HepG2 (cell line): Measurements from ENCODE around the gene UGT2B15. TPM values are rescaled to one million over a fixed set of nuclear protein-coding genes. Genes with fewer than 3 reads are reported as not detected.

Experiments used
- AHR ChIP-seq: IDR thresholded peaks from 2 replicates; pipeline ENCODE4 v1.6.1; 2018; ENCODE audit warnings: missing genetic modification reagents, missing compliant biosample characterization
- BCL6 ChIP-seq: IDR thresholded peaks from 2 replicates; pipeline ENCODE4 v1.6.1; 2016; ENCODE audit warnings: missing genetic modification reagents, missing compliant biosample characterization
- ELF3 ChIP-seq: IDR thresholded peaks from 2 replicates; pipeline ENCODE4 v1.6.1; 2016; ENCODE audit warnings: missing genetic modification reagents, missing compliant biosample characterization
- HHEX ChIP-seq: IDR thresholded peaks from 2 replicates; pipeline ENCODE4 v1.6.1; 2016; ENCODE audit warnings: control low read depth
- MEF2D ChIP-seq: sonication (generic); formaldehyde crosslinking; IDR thresholded peaks from 2 replicates; pipeline ENCODE4 v1.5.1; 2020; ENCODE audit warnings: mild to moderate bottlenecking, missing genetic modification reagents
- NCOA2 ChIP-seq: sonication (generic); formaldehyde crosslinking; IDR thresholded peaks from 2 replicates; pipeline ENCODE4 v1.8.0; 2022; ENCODE audit warnings: inconsistent platforms
- NFATC3 ChIP-seq: sonication (generic); formaldehyde crosslinking; IDR thresholded peaks from 2 replicates; pipeline ENCODE4 v1.5.1; 2020; ENCODE audit warnings: mild to moderate bottlenecking, missing genetic modification reagents
- POLR2A ChIP-seq, 2 experiments: IDR thresholded peaks; 2 replicates each; pipeline ENCODE4 v1.6.1; 2011; ENCODE audit warnings: low read depth in 2 of 2, low read length in 2 of 2, mild to moderate bottlenecking in 1 of 2, moderate library complexity in 1 of 2; ENCODE audit not compliant: insufficient read depth in 1 of 2
- RARG ChIP-seq: sonication (generic); formaldehyde crosslinking; IDR thresholded peaks from 2 replicates; pipeline ENCODE4 v1.4.0; 2020; ENCODE audit warnings: low read depth, mild to moderate bottlenecking, missing genetic modification reagents
- REPIN1 ChIP-seq: sonication (generic); formaldehyde crosslinking; IDR thresholded peaks from 2 replicates; pipeline ENCODE4 v1.8.0; 2022; ENCODE audit warnings: missing genetic modification reagents, low read depth, mild to moderate bottlenecking, borderline replicate concordance
- SOX13 ChIP-seq, 3 experiments: fragments of 450-650 bp in 1 of 3; sonication (generic) in 1 of 3; formaldehyde crosslinking in 1 of 3; IDR thresholded peaks in 2 of 3; conservative IDR thresholded peaks in 1 of 3; 2 replicates each; pipeline versions ENCODE4 v1.5.0 to v1.6.1; 2016 to 2020; ENCODE audit warnings: antibody characterized with exemption in 1 of 3, mild to moderate bottlenecking in 1 of 3, missing compliant biosample characterization in 1 of 3, missing genetic modification reagents in 1 of 3, moderate library complexity in 1 of 3
- TCF7 ChIP-seq: sonication (generic); IDR thresholded peaks from 2 replicates; pipeline ENCODE4 v1.6.1; 2016; ENCODE audit warnings: antibody characterized with exemption, low read depth
- TEAD3 ChIP-seq: optimal IDR thresholded peaks from 2 replicates; pipeline ENCODE3; 2016; ENCODE audit warnings: borderline replicate concordance
- ZFP82 ChIP-seq: sonication (generic); formaldehyde crosslinking; IDR thresholded peaks from 2 replicates; pipeline ENCODE4 v1.5.1; 2020; ENCODE audit warnings: mild to moderate bottlenecking, missing genetic modification reagents, borderline replicate concordance
- ZNF337 ChIP-seq: sonication (generic); formaldehyde crosslinking; IDR thresholded peaks from 2 replicates; pipeline ENCODE4 v1.5.1; 2020; ENCODE audit warnings: missing genetic modification reagents, low read depth, mild to moderate bottlenecking, borderline replicate concordance
- ZNF644 ChIP-seq: IDR thresholded peaks from 2 replicates; pipeline ENCODE4 v1.6.1; 2016; ENCODE audit warnings: low read depth
- polyA plus RNA-seq, 8 experiments: library from polyadenylated mRNA; depleted of rRNA in 3 of 8; stranded (reverse) in 7 of 8; unstranded in 1 of 8; fragments of >200 nt; fragmentation: Illumina TruSeq in 4 of 8; extraction: Trizol in 4 of 8; gene quantifications; 2 replicates each; pipeline versions ENCODE4 v1.2.1 to v1.2.3, GENCODE V29; 2011 to 2016; ENCODE audit warnings: low read depth in 4 of 8, missing spikeins in 1 of 8, mixed read lengths in 1 of 8; ENCODE audit not compliant: insufficient read depth in 1 of 8
- total RNA-seq, 5 experiments: library from RNA; depleted of rRNA; stranded (reverse); fragments of >200 nt; fragmentation: Illumina TruSeq; extraction: Trizol; gene quantifications; 2 replicates each; pipeline ENCODE4 v1.2.3, GENCODE V29; 2016; ENCODE audit warnings: low read depth in 1 of 5
- TF ChIP-seq, protein P1 (sequence below): sonication (generic); formaldehyde crosslinking; IDR thresholded peaks from 2 replicates; pipeline ENCODE4 v1.4.0; 2020; ENCODE audit warnings: low read depth, mild to moderate bottlenecking, missing genetic modification reagents
- TF ChIP-seq, protein P2 (sequence below): sonication (generic); formaldehyde crosslinking; IDR thresholded peaks from 2 replicates; pipeline ENCODE4 v1.8.1; 2022; ENCODE audit warnings: low read depth, mild to moderate bottlenecking, missing genetic modification reagents
- TF ChIP-seq, protein P3 (sequence below): sonication (generic); formaldehyde crosslinking; IDR thresholded peaks from 2 replicates; pipeline ENCODE4 v1.8.1; 2023; ENCODE audit warnings: mild to moderate bottlenecking, moderate library complexity, missing genetic modification reagents
- TF ChIP-seq, protein P4 (sequence below): sonication (generic); formaldehyde crosslinking; IDR thresholded peaks from 2 replicates; pipeline ENCODE4 v1.4.0; 2020; ENCODE audit warnings: missing genetic modification reagents
- TF ChIP-seq, protein P5 (sequence below): sonication (generic); formaldehyde crosslinking; IDR thresholded peaks from 2 replicates; pipeline ENCODE4 v1.8.0; 2022; ENCODE audit warnings: mild to moderate bottlenecking, missing genetic modification reagents
- TF ChIP-seq, protein P6 (sequence below): IDR thresholded peaks from 2 replicates; pipeline ENCODE4 v1.6.1; 2012; ENCODE audit warnings: inconsistent platforms

The UGT2B15 gene
- total and polyA plus RNA-seq, 2 of the 13 experiments (the other 11 are each of a cell fraction or from before 2014, with no cell fraction given), result 0.04 to 0.11 TPM

DNA sequence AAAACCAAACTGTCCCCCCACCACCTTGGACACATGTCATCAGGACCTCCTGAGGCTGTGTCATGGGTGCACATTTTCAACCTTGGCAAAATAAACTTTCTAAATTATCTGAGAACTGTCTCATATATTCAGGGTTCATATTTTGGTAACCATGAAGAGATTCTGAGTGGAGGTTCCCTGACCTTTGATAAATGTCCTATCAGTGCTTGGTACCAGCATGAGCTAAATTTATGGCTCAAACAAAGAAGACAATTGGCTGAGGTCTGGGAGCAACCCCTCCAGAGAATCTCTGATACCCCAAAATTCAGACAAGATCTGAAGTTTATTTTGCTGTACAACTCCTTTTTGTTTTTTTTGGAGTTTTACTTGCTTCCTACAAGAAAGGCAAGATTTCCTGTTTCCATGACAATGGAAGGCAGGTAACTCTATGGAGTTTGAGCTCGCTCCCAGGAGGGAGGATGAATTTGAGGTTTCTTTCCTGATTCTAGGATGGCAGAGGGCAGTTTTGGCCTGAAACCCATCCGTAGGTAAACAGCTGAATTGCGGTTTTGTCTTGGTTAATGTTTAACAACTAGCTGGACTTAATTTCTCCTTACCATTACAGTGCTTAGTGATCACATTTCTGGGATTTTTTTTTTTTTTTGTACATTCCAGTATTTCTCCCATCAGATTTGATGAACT is 14.5 kb downstream of the UGT2B15 start (continued):
- TF ChIP-seq, protein P1, sequence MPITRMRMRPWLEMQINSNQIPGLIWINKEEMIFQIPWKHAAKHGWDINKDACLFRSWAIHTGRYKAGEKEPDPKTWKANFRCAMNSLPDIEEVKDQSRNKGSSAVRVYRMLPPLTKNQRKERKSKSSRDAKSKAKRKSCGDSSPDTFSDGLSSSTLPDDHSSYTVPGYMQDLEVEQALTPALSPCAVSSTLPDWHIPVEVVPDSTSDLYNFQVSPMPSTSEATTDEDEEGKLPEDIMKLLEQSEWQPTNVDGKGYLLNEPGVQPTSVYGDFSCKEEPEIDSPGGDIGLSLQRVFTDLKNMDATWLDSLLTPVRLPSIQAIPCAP (CRISPR knock-in tag), result no peak
- no peak for TF ChIP-seq POLR2A (IDR thresholded peaks at IDR 0.05; ENCODE audit: insufficient read depth in 1 of 2, low read depth in 2 of 2, low read length in 2 of 2)
- TF ChIP-seq ELF3, result peak; percentile 79; the same call in 1 of the 2 replicates
- TF ChIP-seq, protein P2, sequence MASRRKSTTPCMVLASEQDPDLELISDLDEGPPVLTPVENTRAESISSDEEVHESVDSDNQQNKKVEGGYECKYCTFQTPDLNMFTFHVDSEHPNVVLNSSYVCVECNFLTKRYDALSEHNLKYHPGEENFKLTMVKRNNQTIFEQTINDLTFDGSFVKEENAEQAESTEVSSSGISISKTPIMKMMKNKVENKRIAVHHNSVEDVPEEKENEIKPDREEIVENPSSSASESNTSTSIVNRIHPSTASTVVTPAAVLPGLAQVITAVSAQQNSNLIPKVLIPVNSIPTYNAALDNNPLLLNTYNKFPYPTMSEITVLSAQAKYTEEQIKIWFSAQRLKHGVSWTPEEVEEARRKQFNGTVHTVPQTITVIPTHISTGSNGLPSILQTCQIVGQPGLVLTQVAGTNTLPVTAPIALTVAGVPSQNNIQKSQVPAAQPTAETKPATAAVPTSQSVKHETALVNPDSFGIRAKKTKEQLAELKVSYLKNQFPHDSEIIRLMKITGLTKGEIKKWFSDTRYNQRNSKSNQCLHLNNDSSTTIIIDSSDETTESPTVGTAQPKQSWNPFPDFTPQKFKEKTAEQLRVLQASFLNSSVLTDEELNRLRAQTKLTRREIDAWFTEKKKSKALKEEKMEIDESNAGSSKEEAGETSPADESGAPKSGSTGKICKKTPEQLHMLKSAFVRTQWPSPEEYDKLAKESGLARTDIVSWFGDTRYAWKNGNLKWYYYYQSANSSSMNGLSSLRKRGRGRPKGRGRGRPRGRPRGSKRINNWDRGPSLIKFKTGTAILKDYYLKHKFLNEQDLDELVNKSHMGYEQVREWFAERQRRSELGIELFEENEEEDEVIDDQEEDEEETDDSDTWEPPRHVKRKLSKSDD, result no peak
- no peak for TF ChIP-seq ZNF337 (CRISPR knock-in tag)
- 0 out of 2 replicates have a peak, but pooled peaks have one; percentile 14 for TF ChIP-seq SOX13 (IDR thresholded peaks at IDR 0.05)
- peak in 1 of 2 experiments; percentile 72; a peak in 2 of 4 replicates for TF ChIP-seq SOX13 (CRISPR knock-in tag; conservative IDR thresholded peaks at IDR 0.05 in 1 of 2, IDR thresholded peaks at IDR 0.05 in 1 of 2)
- TF ChIP-seq, protein P3, sequence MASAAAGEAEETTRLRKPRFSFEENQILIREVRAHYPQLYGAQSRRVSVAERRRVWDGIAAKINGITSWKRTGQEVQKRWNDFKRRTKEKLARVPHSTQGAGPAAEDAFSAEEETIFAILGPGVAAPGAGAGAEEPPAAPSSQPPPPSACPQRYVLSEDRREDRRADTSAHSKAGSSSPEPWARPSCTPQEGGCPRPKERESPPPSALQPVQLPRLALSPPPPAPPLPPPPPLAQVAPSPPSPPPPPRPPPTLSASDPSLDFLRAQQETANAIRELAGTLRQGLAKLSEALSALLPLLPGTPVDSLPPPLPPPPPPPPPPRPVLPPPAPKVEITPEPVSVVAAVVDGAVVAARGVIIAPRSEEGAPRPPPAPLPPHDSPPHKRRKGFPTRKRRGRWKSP (CRISPR knock-in tag), result no peak
- no peak for TF ChIP-seq RARG (CRISPR knock-in tag)
- TF ChIP-seq MEF2D (CRISPR knock-in tag), result 0 out of 2 replicates have a peak, but pooled peaks have one; percentile 11
- TF ChIP-seq TEAD3, result peak; percentile 56
- no peak for TF ChIP-seq REPIN1 (CRISPR knock-in tag)
- peak; percentile 63; the same call in 1 of the 2 replicates for TF ChIP-seq ZNF644 (CRISPR knock-in tag)
- no peak for TF ChIP-seq NFATC3 (CRISPR knock-in tag)
- no peak for TF ChIP-seq ZFP82
- TF ChIP-seq BCL6 (CRISPR knock-in tag), result peak; percentile 71; the same call in 1 of the 2 replicates
- TF ChIP-seq, protein P4, sequence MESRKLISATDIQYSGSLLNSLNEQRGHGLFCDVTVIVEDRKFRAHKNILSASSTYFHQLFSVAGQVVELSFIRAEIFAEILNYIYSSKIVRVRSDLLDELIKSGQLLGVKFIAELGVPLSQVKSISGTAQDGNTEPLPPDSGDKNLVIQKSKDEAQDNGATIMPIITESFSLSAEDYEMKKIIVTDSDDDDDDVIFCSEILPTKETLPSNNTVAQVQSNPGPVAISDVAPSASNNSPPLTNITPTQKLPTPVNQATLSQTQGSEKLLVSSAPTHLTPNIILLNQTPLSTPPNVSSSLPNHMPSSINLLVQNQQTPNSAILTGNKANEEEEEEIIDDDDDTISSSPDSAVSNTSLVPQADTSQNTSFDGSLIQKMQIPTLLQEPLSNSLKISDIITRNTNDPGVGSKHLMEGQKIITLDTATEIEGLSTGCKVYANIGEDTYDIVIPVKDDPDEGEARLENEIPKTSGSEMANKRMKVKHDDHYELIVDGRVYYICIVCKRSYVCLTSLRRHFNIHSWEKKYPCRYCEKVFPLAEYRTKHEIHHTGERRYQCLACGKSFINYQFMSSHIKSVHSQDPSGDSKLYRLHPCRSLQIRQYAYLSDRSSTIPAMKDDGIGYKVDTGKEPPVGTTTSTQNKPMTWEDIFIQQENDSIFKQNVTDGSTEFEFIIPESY, result no peak
- peak; percentile 18; the same call in 1 of the 2 replicates for TF ChIP-seq NCOA2
- TF ChIP-seq AHR, result no peak
- TF ChIP-seq, protein P5, sequence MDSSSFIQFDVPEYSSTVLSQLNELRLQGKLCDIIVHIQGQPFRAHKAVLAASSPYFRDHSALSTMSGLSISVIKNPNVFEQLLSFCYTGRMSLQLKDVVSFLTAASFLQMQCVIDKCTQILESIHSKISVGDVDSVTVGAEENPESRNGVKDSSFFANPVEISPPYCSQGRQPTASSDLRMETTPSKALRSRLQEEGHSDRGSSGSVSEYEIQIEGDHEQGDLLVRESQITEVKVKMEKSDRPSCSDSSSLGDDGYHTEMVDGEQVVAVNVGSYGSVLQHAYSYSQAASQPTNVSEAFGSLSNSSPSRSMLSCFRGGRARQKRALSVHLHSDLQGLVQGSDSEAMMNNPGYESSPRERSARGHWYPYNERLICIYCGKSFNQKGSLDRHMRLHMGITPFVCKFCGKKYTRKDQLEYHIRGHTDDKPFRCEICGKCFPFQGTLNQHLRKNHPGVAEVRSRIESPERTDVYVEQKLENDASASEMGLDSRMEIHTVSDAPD (CRISPR knock-in tag), result no peak
- TF ChIP-seq HHEX (CRISPR knock-in tag), result no peak
- TF ChIP-seq, protein P6, sequence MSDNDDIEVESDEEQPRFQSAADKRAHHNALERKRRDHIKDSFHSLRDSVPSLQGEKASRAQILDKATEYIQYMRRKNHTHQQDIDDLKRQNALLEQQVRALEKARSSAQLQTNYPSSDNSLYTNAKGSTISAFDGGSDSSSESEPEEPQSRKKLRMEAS, result no peak
- 0 out of 2 replicates have a peak, but pooled peaks have one; percentile 22 for TF ChIP-seq TCF7
